Testis (tissue), 5 donors: ENCODE data around the gene TACSTD2. TPM values are rescaled to one million over a fixed set of nuclear protein-coding genes. Genes with fewer than 3 reads are reported as not detected.
"Not testable (repeated sequence)": the region's sequence is repeated elsewhere in the genome, so short reads cannot be mapped to it uniquely, and the experiment has no call there.

Source experiments
- DNase-seq: peaks from one replicate; pipeline ENCODE4 v3.0.0-alpha.2; 2019
- H3K27ac ChIP-seq, 2 donors: fragments of 200-600 bp; sonication (generic); one replicate each; pipeline ENCODE4 v1.5.1; 2019
- H3K27me3 ChIP-seq: fragments of 200-600 bp; sonication (generic); one replicate; pipeline ENCODE4 v1.5.1; 2019
- H3K36me3 ChIP-seq: fragments of 200-600 bp; sonication (generic); one replicate; pipeline ENCODE4 v1.5.1; 2017; ENCODE audit warnings: low read depth; ENCODE audit errors: missing control alignments
- H3K4me1 ChIP-seq: fragments of 200-600 bp; sonication (generic); one replicate; pipeline ENCODE4 v1.5.1; 2019
- H3K4me3 ChIP-seq, 2 donors: fragments of 200-600 bp; sonication (generic); one replicate each; pipeline ENCODE4 v1.5.1; 2017 to 2019
- H3K9me3 ChIP-seq: fragments of 200-600 bp; sonication (generic); one replicate; pipeline ENCODE4 v1.5.1; 2017
- POLR2A ChIP-seq: fragments of 450-650 bp; IDR thresholded peaks from one replicate; pipeline ENCODE4 v1.6.1; 2017; ENCODE audit warnings: antibody characterized with exemption, mild to moderate bottlenecking, moderate library complexity
- WGBS, 2 donors: methylation state at CpG; one replicate each; pipeline ENCODE4 v1.1.5; 2018; 5-methylcytosine and 5-hydroxymethylcytosine counted together
- intact Hi-C: fragments of 100-400 bp; cut with DNase I; formaldehyde crosslinking; loops from one replicate; pipeline ENCODE4 v1.15.1; 2023; ENCODE audit warnings: low total_unique reads
- long read RNA-seq, 2 donors: transcript quantifications; one replicate each; lab custom pipeline, GENCODE V29; 2026
- polyA plus RNA-seq: library from polyadenylated mRNA; stranded (reverse); fragments of 350-450 nt; fragmentation: Illumina TruSeq; extraction: RNeasy Lipid Tissue Mini Kit (QIAGEN cat#74804); gene quantifications from one replicate; pipeline ENCODE4 v1.2.3, GENCODE V29; 2014; ENCODE audit warnings: low read depth, low replicate concordance; ENCODE audit not compliant: insufficient read depth
- total RNA-seq, 2 donors: library from RNA; depleted of rRNA; stranded (reverse); fragments of >200 nt; gene quantifications; one replicate each; pipeline ENCODE4 v1.2.3, GENCODE V29; 2016
- TF ChIP-seq, protein P1 (sequence below), 3 experiments: fragments of 450-650 bp in 2 of 3; fragments of 200-600 bp in 1 of 3; sonication (generic) in 1 of 3; IDR thresholded peaks; one replicate each; pipeline ENCODE4 v1.5.1; 2016 to 2019; ENCODE audit warnings: antibody characterized with exemption in 3 of 3, mild to moderate bottlenecking in 2 of 3, moderate library complexity in 1 of 3

The TACSTD2 gene, protein sequence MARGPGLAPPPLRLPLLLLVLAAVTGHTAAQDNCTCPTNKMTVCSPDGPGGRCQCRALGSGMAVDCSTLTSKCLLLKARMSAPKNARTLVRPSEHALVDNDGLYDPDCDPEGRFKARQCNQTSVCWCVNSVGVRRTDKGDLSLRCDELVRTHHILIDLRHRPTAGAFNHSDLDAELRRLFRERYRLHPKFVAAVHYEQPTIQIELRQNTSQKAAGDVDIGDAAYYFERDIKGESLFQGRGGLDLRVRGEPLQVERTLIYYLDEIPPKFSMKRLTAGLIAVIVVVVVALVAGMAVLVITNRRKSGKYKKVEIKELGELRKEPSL
- under 1 TPM; 0.87 to 0.93 TPM for total RNA-seq
- 1.2 TPM for polyA plus RNA-seq
- long read RNA-seq, donor 1, transcript TACSTD2-201 (1 exons, 2,351 nt) = major isoform, 28 of 28 reads
- long read RNA-seq, donor 1, partial matches to known transcripts = 0 of 28 reads
- long read RNA-seq, donor 1, other reads (novel, unspliced or antisense) = 0 of 28 reads
- long read RNA-seq, donor 2, transcript TACSTD2-201 (1 exons, 2,351 nt) = major isoform, 11 of 11 reads
- long read RNA-seq, donor 2, partial matches to known transcripts = 0 of 11 reads
- long read RNA-seq, donor 2, other reads (novel, unspliced or antisense) = 0 of 11 reads

DNA sequence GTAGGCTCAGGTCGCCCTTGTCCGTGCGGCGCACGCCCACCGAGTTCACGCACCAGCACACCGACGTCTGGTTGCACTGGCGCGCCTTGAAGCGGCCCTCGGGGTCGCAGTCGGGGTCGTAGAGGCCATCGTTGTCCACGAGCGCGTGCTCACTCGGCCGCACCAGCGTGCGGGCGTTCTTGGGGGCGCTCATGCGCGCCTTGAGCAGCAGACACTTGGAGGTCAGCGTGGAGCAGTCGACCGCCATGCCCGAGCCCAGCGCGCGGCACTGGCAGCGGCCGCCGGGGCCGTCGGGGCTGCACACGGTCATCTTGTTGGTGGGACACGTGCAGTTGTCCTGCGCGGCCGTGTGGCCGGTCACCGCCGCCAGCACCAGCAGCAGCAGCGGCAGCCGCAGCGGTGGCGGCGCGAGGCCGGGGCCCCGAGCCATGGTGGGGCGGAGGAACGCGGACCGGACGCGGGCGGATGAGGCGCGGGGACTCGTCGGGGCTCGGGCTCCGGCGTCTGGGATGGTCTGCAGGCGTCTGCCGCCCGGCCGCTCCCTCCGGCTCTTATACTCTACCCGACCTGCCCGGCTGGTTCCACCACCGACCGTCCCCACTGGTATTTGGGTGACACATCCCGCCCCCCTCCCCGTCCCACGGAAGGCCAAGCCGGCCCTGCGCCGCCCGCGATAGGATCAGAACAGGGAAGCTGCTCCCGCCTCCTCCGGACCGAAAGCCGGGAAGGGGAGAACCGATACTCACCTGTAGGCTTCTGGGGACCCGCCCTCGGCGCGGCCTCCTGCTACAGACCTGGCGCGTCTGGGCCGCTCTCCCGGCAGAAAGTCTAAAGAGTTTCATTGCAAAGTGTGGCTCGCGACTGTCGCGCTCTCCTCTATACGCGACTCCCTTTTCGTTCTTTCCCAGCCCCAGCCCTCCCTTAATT lies at the start of gene TACSTD2:
TACSTD2 (minus strand) TSS at position 526 of the 927 bp plus-strand sequence; CDS start at position 430, 96 bp downstream.
- peak; percentile 16 for DNase-seq
- H3K27me3 ChIP-seq = no peaks in the 10 kb centered on the region
- 8 to 20% methylated on average over 16 to 71 of the region's 107 CpGs for WGBS, 2 donors

DNA sequence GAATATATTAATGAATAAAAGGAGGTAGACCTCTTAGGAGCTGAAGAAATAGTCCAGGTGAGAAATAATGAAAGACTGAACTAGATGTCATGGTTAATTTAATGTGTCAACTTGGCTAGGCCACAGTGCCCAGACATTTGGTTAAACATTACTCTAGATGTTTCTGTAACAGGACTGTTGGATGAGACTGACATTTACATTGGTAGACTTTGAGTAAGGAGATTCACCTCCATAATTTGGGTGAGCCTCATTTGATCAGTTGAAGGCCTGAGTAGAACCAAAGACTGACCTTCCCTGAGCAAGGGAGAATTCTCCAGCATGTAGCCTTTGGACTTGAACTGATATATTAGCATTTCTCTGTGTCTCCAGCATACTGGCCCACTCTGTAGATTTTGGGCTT lies 49.2 kb upstream of the TACSTD2 start:
- H3K9me3 ChIP-seq = no peaks in the 10 kb centered on the region
- TF ChIP-seq, protein P1, sequence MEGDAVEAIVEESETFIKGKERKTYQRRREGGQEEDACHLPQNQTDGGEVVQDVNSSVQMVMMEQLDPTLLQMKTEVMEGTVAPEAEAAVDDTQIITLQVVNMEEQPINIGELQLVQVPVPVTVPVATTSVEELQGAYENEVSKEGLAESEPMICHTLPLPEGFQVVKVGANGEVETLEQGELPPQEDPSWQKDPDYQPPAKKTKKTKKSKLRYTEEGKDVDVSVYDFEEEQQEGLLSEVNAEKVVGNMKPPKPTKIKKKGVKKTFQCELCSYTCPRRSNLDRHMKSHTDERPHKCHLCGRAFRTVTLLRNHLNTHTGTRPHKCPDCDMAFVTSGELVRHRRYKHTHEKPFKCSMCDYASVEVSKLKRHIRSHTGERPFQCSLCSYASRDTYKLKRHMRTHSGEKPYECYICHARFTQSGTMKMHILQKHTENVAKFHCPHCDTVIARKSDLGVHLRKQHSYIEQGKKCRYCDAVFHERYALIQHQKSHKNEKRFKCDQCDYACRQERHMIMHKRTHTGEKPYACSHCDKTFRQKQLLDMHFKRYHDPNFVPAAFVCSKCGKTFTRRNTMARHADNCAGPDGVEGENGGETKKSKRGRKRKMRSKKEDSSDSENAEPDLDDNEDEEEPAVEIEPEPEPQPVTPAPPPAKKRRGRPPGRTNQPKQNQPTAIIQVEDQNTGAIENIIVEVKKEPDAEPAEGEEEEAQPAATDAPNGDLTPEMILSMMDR (IDR thresholded peaks at IDR 0.05) = no peak
- no peak for TF ChIP-seq POLR2A
- no peaks in the 10 kb centered on the region for H3K4me1 ChIP-seq
- H3K27ac ChIP-seq = no peak overlapping the region
- H3K36me3 ChIP-seq = no peaks in the 10 kb centered on the region
- intact Hi-C loops = no loop called here
- no peaks in the 10 kb centered on the region for H3K27me3 ChIP-seq
- no peak for DNase-seq
- H3K4me3 ChIP-seq = no peak overlapping the region

More for the DNA sequence above, at the start of gene TACSTD2:
- H3K36me3 ChIP-seq = no peaks in the 10 kb centered on the region
- no peaks in the 10 kb centered on the region for H3K9me3 ChIP-seq
- peak within 1 kb of the TSS; percentile 37 to 47 for H3K4me3 ChIP-seq
- peaks cover 7% of the 10 kb centered on the region for H3K4me1 ChIP-seq
- intact Hi-C loops = no loop called here
- TF ChIP-seq, protein P1 (IDR thresholded peaks at IDR 0.05) = no peak
- TF ChIP-seq POLR2A = no peak
- H3K27ac ChIP-seq = no peak within 1 kb of the TSS

GRCh38 chr1:58623259-58623658 lies 46.2 kb upstream of the TACSTD2 start:
- H3K36me3 ChIP-seq, H3K27me3 ChIP-seq, H3K4me1 ChIP-seq, intact Hi-C loops, H3K9me3 ChIP-seq, DNase-seq, H3K27ac ChIP-seq: not testable (repeated sequence)
- 50 to 89% methylated on average over 3 to 27 of the region's 27 CpGs for WGBS, 2 donors
- H3K4me3 ChIP-seq = peak overlapping the region in 1 of 2 donors; percentile 21

DNA sequence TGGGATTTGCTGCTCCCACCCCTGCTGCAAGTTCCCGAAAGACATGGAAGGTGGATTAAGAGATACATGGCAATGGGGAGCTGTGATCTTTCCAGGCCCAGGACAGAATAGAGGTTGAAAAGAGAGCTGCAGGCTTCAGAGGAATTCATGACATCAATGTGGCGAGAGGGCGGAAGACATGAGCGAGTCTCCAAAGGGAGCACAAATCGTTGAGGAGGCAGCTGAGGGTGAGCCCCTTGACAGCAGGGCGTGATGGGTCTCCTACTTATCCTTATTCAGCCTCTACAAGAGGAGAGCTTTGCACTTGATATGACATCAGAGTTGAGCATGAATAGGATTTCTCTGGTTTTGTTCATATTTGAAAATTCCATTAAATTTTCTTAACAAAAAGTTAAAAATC lies 45.5 kb upstream of the TACSTD2 start:
- no peak for DNase-seq
- Histone ChIP-seq H3K4me3 (no peak overlapping the region), H3K36me3 (no peaks in the 10 kb centered on the region), H3K9me3 (no peaks in the 10 kb centered on the region), H3K27me3 (no peaks in the 10 kb centered on the region), H3K27ac (no peak overlapping the region), H3K4me1 (no peaks in the 10 kb centered on the region)
- intact Hi-C loops = no loop called here
- TF ChIP-seq, protein P1 (IDR thresholded peaks at IDR 0.05) = no peak
- no peak for TF ChIP-seq POLR2A
- 81 to 82% methylated on average over 6 of the region's 6 CpGs for WGBS, 2 donors

DNA sequence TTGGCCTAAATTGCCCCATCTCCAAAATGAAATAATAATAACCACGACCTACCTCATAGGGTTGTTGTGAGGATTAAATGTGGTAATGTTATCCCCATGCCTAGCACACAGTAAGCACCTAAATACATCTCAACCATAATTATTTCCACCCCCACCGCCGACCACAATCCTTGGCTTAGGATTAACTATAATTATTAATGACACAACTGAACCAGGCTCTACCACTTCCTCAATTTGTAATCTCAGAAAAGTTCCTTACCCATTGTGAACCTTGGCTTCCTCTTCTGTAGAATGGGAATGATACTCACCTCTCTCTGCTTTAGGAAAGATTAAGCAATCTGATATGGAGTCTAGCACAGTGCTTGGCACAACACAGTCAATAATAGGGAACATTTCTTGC lies 44.3 kb upstream of the TACSTD2 start:
- WGBS, 2 donors = 85% methylated on average over 3 of the region's 3 CpGs
- no peaks in the 10 kb centered on the region for H3K27me3 ChIP-seq
- H3K9me3 ChIP-seq = no peaks in the 10 kb centered on the region
- H3K4me1 ChIP-seq = no peaks in the 10 kb centered on the region
- intact Hi-C loops = no loop called here
- TF ChIP-seq POLR2A = no peak
- TF ChIP-seq, protein P1 (IDR thresholded peaks at IDR 0.05) = no peak
- no peak for DNase-seq
- no peak overlapping the region for H3K4me3 ChIP-seq
- H3K27ac ChIP-seq = no peak overlapping the region
- H3K36me3 ChIP-seq = no peaks in the 10 kb centered on the region
